RPMI8226 (cell line): ENCODE measurements around the gene PRDM16.
A peak's percentile ranks its signal among the peaks of the same experiment; 100 is the strongest.

Experiments
- DNase-seq: peaks from one replicate; pipeline ENCODE4 v3.0.0-alpha.2; 2015

The PRDM16 gene

DNA sequence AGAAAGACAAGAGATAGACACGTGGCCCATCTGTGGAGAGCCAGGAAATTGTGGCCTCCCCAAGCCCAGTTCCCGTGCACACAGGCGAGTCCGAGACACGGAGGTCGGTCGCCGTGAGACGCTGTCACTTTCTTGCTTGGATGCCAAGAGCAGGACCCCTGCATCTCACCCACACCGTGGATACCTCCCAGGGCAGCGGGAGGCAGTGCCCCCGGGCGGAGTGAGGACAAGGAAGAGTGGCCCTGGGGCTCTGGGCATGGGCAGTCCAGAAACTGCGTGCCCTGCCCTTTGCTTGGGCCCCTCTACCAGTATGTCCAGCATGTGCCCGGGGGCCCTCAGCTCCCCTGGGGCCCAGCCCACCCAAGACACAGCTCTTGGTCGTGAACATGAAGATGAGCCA, 360.8 kb downstream of the PRDM16 start:
- DNase-seq = no peak

DNA sequence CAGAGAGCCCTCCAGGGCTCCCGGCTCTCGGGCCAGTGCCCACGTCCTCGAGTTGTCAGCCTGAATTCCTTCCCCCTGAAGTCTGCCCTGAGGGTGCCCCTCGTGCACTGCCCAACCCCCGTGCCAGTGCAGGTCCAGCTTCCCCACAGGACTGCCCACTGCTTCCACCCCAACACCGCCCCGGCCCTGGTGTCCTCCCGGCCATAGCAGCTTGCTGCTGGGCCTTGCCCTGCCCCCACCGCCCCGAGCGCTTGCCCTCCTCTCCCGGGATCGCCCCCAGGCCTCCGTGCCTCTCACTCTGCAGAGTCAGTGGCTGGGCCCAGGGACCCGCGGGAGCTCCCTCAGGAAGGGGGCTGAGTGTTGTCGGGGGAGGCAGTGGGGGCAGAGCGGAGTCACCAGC, 361.4 kb downstream of the PRDM16 start:
- DNase-seq = no peak

DNA sequence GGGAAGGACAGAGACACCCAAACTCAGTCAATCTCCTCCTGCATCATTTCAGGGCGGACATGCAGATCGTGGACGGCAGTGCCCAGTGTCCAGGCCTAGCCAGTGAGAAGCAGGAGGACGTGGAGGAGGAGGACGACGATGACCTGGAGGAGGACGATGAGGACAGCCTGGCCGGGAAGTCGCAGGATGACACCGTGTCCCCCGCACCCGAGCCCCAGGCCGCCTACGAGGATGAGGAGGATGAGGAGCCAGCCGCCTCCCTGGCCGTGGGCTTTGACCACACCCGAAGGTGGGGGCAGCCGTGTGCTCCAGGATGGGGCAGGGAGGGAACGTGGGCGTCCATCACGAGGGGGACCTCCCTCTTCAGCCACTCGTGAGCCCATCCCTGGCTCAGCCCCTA, 361.8 kb downstream of the PRDM16 start:
- DNase-seq = no peak

DNA sequence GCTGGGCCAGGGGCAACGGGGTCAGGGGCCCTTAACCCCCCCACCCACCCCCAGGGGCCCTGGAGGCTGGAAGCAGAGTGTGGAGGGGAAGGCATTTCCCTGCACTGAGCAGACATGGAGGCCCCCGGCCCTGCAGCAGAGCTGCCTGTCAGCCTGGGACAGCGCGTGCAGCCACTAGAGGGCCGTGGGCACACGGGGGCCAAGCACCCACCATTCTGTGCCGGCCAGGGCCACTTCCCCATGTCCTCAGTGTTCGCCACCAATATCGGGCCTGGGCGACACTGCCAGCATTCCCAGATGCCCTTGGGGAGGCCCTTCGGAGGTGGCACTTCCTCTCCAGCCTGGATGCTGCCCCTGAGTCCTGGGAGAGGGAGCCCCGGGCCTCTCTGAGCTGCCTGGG, 362.3 kb downstream of the PRDM16 start:
- peak; percentile 58 for DNase-seq

DNA sequence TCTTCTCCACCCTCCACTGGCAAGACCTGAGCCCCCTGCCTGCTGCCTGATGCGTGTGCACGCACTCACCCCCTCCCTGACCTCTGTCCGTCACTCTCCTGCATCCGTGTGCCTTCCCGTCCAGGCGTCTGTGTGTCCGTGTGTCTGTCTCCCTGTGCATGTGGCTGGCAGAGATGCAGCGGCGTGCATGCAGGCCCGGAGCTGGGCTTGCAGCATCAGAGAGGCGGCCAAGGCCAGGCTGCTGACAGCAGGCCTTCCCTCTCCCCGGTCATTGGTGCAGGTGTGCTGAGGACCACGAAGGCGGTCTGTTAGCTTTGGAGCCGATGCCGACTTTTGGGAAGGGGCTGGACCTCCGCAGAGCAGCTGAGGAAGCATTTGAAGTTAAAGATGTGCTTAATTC, 362.7 kb downstream of the PRDM16 start:
- no peak for DNase-seq

DNA sequence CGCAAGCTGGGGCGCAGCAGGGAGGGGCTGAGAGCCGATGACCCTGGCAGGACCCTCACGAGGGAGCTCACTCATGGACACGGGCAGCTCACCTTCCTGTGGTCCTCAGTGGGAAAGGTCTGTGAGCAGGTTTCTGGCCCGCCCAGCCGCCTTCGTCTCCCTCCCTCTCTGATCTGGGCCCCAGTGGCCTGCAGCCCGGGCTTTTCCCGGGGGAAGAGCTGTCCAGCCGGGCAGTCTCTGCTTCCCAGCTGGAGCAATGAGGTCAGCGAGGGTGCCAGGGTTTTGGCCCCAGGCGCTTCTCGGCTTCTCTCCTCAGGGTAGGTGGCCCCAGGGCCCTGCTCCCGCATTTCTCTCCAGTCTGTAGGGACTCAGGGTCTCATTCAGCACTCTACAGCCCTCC, 363.3 kb downstream of the PRDM16 start:
- DNase-seq = no peak

DNA sequence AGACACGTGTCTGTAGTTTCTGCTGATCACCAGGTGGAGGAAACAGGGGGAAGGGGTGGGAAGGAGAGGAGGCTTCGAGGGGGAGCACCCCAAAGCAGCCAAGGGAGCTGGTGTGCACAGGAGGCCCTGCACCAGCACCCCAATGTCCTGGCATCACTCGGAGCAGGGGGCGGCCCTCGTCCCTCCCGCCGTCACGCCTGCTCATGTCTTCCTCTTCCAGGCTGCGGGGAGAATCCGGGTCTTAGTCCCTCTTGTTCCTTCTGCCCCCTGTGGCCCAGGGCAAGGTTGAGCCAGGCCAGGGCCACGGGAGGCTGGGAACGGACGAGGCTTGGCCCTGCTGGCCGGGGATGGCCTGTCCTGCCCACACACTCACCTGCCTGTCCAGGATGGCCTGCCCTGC, 364.1 kb downstream of the PRDM16 start:
- no peak for DNase-seq

DNA sequence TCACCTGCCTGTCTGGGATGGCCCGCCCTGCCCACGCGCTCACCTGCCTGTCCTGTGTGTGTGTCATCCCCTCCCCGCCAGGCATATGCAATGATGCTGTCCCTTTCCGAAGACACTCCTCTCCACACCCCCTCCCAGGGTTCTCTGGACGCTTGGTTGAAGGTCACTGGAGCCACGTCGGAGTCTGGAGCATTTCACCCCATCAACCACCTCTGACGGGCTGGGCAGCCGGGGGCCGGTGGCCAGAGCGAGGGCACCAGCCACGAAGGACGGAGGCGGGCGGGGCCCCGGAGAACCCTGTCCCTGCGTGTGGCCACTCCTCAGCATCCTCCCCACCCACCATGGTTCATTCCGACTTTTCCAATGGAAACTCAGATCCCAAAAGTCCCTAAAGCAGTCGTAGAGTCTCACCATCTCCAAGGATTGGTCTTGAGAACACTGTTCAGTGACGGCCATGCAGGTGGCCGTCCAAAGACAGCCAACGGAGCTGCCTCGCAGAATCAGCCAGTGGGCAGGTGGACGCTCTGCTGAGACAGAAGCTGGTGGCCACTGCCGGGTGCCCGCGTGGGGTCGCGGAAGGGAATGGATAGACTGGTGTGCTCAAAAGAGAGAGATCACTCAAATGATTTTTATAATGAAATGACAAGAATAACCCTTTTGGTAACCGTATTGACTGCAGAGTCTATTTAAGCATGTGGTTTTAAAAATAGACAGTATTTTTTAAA, 364.8 kb downstream of the PRDM16 start:
- no peak for DNase-seq

DNA sequence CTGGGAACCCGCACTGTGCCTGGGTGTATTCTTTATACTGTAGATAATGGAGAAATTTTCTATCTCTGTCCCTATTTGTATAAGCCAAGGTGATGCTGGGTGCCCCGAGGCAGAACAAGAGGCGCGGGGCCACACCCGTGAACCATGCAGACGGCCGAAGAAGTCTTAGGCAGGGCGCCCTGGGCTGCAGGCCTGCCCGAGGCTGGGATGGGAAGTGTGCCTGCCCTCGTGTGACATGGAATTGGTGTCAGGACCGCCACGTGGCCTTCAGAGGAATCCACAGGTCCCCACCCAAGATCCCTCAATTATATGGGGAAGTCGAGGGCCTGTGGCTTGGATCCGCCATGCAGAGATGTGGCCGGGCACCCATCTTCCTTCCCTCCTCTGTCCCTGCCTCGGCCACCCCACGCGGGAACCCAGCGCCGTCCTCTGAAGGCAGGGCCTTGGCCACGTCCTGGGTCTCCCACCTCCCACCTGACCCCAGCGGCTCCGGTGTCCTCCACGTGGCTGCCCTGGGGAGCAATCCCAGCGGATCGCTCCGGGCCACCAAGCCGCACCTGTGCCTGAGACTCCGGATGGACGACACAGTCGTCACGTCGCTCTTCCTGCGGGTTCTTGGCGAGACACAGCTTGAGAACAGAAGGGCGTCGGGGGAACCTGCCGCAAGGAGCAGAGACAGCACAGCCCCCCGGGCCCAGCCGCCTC, 365.6 kb downstream of the PRDM16 start:
- DNase-seq = no peak

DNA sequence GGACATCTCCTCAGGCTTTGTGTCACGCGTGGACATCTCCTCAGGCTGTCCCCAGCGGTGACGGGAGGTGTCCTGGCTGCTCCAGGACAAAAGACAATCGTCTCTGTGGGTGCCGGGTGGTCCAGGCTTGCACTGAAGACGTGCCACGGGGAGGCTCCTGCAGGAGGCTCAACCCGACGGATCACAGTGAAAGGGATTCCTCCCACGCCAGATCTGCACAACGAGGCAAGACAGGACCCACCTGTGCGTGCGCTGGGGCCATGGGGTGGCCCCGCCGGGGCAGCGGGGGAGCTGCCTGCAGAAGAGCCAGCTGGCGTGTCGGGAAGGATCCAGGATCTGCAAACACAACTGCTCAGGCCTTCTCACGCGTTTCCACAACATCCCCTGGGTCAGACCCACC, 366.7 kb downstream of the PRDM16 start:
- DNase-seq = no peak

DNA sequence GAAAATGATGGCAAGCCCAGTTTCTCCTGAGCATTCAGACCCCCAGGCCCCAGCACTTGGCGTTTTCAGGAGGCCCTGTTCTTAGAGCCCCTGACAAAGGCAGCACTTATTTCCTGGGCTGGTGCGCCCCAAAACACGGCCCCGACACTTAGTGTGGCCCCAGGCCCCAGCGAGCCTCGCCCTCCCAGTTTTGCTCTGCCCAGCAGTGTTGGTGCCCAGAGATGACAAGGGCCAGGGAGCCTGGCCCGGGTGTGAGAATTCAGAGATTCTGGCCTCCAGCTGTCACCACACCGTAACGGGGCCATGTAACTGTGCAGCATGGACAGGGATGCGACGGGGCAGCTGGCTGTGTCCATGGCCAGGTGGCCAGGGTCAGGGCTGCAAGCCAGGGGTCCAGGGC, 367.4 kb downstream of the PRDM16 start:
- DNase-seq = no peak

DNA sequence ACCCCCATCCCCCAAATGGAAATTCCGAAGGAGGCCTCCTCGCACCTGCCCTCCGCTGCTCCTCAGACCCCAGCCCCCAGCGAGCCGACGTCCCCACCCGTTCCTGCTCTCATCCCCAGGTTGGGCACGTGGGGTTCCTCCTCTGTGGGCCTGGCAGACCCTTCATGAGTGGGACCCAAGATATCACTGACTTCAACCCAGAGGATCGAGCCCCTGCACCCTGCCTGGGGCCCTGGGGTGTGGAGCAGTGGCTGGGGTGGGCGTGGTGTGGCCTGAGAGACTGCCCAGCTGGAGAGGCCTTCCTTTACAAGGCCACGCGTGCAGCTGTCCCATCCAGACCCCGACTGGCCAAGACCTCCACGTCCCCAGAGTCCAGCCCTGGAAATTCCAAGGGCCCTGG, 367.9 kb downstream of the PRDM16 start:
- no peak for DNase-seq

DNA sequence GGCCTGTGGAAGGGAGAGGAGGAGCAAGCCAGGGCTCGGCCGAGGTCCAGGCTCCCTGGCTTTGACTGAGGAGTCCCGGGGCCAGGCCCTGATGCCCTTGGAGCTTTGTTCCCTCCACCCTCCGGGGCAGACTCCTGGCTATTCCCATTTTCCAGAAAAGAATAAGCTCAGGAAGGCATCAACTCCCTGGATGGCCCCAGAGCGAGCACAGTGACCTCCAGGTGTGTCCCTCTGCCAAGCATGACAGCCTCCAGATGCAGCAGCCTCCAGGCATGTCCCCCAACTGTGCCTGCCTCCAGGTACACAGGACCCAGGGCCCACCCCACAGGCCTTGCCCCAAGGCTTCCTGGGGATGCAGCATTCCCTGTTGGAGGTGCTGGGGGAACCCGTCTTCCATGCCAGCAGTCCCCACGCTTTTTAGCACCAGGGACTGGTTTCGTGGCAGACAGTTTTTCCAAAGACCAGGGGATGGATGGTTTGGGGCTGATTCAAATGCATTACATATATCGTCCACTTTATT, 369.7 kb downstream of the PRDM16 start:
- no peak for DNase-seq

DNA sequence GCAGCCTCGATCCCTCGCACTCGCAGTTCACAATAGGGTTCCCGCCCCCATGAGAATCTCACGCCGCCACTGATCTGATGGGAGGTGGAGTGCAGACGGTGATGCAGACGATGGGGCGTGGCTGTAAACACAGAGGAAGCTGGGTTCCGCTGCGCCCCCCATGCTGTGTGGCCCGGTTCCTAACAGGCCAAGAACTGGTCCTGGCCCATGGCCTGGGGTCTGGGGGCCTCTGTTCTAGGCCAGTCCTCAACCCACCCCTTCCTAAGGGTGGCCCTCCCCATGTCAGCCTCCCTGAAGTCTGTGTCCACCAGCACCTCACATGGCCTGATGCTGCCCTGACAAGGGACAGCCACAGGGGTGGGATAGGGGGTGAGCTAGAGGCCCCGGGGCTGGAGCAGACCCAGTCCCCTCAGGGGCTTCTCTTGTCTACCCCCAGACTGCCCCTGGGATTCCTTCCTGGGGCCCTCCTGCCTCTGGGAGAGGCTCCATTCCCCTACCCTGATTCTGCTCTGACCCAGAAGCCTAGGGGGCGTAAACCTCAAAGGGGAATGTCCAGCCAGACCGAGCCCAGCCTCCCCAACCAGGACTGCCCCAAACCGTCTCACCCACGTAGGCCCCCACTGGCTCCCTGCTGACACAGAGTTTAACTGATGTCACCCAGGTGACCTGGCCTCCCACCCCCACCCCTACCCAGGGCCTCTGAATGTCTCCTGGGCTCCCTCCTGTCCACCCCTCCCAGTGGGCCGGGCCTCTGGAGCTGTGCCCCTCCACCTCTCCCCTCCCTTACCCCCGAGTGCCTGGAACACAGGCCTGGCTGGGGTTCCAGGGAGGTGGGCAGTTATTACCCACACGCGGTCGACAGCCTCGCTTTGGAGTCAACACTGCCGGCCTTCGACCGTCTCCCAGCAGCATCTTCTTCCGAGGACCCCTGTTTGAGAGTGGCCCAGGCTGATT, 370.6 kb downstream of the PRDM16 start:
- DNase-seq = no peak

DNA sequence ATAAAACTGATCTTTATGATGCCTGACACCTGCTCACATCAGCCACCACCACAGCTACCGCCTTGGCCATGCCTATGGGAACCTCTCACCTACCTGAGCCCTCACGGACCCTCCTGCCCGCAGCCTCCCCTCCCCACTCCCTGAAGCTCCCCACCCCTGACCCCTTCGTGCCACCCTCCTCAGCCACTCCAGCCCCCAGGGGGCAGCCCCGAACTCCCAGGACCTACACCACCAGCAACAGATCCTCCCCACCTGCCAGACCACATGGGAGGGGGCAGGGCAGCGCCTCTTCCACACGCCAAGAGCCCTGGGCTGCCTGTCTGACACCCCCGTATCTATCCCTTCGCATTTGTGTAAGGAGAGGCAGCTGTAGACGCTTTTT, 371.3 kb downstream of the PRDM16 start:
- no peak for DNase-seq

DNA sequence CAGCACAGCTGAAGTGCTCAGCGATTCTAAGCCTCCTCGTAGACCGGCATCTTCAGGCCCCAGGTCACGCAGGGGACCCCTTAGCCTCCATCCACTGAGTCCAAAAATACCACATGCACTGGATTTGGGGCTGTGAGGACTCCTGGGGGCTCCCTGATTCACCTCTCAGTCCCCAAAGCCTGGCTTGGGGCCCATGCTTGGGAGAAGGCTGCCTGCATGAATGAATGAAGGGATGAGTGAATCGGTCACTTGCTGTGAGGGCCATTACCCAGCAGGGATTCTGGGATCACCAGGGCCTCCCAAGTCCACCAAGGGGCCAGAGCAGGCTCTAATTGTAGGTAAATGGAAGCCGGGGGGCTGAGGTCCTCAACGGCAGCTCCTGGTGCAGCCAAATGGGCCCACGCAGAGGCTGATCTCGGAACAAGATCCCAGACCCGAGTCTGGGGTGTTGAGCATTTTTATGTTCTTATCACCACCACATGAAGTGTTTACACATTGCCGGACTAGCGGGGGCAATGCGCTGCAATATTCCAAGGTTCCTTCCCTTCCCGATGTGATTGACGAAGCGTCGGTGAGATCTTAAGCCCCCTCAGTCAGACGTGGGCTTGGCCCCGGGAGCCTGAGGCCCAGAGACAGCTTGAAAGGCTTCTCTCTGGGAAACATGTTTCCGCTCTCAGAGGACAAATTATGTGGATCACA, 371.9 kb downstream of the PRDM16 start:
- DNase-seq = no peak

DNA sequence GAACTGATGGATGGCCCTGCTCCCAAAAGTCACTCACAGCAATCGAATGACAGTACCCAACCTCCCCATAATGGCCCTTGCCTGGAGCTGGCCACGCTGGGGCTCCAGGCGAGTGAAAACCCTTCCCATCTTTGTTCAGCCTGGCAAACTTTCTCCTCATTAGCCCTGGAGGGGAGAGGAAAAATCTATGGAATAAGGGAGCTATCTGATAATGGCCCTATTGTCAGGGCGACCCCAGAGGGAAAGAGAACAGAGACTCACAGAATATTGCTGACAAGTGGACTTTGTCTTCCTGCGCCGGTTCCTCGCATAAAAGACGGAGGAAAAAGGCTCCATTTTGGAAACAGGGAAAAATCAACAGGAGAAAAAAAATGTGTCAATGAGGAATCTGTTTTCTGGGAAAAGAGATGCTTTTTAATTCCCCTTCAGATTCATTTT, 372.4 kb downstream of the PRDM16 start:
- no peak for DNase-seq

DNA sequence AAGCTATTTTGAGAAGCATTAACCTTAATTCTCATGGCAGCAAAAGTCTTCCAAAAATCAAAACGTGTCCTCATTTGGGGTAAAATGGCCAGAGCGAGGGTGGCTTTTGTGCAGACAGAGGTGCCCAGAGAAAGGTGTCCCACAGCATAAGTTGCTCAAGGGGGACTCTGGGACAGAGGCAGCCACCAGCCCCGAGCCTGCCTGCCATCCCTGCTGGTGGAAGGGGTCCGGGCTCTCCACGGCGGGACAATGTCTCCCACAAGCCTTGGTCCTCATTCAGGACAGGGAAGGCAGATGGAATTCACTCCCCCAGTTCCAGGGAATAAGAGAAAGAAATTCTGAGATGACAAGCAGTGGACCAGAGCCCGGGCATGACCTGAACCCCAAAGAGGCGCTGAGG, 372.9 kb downstream of the PRDM16 start:
- no peak for DNase-seq

DNA sequence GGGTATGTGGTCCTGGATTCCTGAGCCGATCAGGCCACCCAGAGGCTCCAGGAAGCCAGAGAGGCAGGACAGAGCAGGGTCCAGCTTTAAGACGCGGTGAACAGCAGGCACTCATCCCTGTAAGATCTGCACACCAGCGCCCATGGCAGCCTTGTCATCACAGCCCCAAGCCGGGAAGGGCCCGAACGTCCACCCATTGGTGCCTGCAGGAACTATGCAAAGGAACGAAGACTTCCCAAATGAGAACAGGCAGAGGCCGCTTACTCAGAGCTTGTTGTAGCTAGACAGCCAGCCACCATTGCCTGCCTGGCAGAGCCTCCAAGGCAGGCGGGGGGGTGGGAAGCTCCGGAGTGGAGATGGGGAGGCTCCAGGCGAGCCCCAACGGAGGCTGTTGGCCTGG, 373.3 kb downstream of the PRDM16 start:
- DNase-seq = no peak

DNA sequence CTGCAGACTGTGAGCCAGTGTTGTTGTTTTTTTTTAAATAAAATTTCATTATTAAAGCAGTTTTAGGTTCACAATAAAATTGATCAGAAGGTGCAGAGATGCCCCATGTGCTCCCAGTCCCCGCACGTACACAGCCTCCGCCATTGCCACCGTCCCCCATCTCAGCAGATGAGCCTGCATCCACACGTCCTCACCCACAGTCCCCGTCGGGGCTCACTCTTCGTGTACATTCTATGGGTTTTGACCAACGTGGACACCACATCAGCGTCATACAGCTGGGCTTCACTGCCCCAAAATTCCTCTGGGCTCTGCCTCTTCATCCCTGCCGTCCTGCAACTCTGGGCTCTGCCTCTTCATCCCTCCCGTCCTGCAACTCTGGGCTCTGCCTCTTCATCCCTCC, 373.9 kb downstream of the PRDM16 start:
- DNase-seq = no peak

DNA sequence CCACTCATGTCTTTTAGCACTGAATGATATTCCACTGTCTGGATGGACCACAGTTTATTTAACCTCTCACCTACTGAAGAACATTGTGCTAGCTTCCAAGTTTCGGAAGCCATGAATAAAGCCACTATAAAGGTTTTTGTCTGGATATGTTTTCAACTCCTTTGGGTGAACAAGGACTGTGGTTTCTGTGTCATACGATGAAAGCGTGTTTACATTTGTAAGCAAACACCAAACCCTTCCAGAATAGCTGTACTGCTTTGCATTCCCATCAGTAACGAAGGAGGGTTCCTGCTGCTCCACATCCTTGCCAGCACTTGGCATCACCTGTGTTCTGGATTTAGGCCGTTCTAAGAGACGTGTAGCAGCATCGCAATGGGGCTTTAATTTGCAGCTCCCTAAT, 374.8 kb downstream of the PRDM16 start:
- DNase-seq = no peak

DNA sequence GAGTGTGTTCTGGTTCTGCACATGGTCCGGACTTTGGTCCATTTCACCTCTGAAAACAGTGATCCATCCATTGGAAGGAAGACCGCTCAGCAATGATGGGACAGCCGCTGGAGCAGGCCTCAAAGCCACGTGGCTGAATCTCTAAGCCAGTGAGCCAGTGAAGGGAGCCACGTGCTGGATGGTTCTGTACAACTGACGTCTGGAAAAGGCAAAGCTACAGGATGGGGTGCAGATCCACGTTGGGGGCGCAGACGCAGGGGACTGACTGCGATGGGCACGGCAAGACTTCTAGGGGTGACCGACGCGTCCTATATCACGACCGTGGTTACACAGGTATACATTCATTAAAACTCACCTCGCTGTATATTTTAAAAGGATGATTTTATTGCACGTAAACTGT, 375.3 kb downstream of the PRDM16 start:
- no peak for DNase-seq

DNA sequence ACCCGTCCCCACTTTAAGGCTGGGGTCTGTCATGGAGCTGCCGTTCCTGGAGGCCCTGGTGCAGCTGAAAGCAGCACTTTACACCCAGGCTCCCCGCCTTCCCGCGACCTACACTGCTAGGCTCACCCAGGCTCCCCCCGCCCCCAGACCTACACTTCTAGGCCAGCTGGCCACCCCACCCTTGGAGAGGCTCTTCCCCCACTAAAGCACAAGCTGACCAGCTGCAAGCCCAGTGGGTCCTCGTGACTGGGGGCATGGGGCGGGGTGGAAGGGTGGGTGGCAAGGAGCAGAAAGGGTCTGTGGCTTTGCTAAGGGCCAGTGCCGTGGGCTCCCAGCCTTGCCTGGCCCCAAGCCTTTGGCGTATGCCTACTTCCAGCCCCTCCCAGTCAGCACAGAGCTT, 375.7 kb downstream of the PRDM16 start:
- DNase-seq = no peak
